ENCODE measurements around the gene COBL.

Gene COBL

GRCh38 chr7:51235593-51236313 lies 80.9 kb downstream of the COBL start:
- DNase-seq (ENCODE audit: low read depth): no peak
- H3K4me3 ChIP-seq (ENCODE audit: low read length): no peak overlapping the region
- TF ChIP-seq CTCF (conservative IDR thresholded peaks at IDR 0.05; ENCODE audit: low read length): no peak

- no peak for DNase-seq (ENCODE audit: low read depth)
- no peak overlapping the region for H3K4me3 ChIP-seq (ENCODE audit: low read length)
- TF ChIP-seq CTCF (conservative IDR thresholded peaks at IDR 0.05; ENCODE audit: low read length): no peak
These were observed 81.8 kb downstream of the COBL start for GRCh38 chr7:51234609-51235308.

- DNase-seq (ENCODE audit: low read depth): no peak
- H3K4me3 ChIP-seq (ENCODE audit: low read length): no peak overlapping the region
- no peak for TF ChIP-seq CTCF (conservative IDR thresholded peaks at IDR 0.05; ENCODE audit: low read length)
These were observed 82.5 kb downstream of the COBL start for GRCh38 chr7:51234139-51234538.

- TF ChIP-seq CTCF (conservative IDR thresholded peaks at IDR 0.05; ENCODE audit: low read length): no peak
- H3K4me3 ChIP-seq (ENCODE audit: low read length): no peak overlapping the region
- no peak for DNase-seq (ENCODE audit: low read depth)
These were observed 83.2 kb downstream of the COBL start for GRCh38 chr7:51233374-51233773.

GRCh38 chr7:51230723-51231122 lies 85.9 kb downstream of the COBL start:
- no peak overlapping the region for H3K4me3 ChIP-seq (ENCODE audit: low read length)
- DNase-seq (ENCODE audit: low read depth): no peak
- no peak for TF ChIP-seq CTCF (conservative IDR thresholded peaks at IDR 0.05; ENCODE audit: low read length)

GRCh38 chr7:51230324-51230625 lies 86.3 kb downstream of the COBL start:
- TF ChIP-seq CTCF (conservative IDR thresholded peaks at IDR 0.05; ENCODE audit: low read length): no peak
- DNase-seq (ENCODE audit: low read depth): no peak

More at GRCh38 chr7:51230324-51230625, 86.3 kb downstream of the COBL start:
- no peak overlapping the region for H3K4me3 ChIP-seq (ENCODE audit: low read length)
